Ascending aorta (tissue), 2 donors: ENCODE measurements around the gene JAKMIP2. TPM values are rescaled to one million over a fixed set of nuclear protein-coding genes. Genes with fewer than 3 reads are reported as not detected.

ENCODE experiments used
- DNase-seq, 2 donors: peaks; one replicate each; pipeline ENCODE4 v3.0.0-alpha.2; 2019; ENCODE audit warnings: low spot score in 2 of 2
- H3K27ac ChIP-seq, 2 donors: fragments of 200-600 bp; sonication (generic); one replicate each; pipeline ENCODE4 v1.5.1; 2016 to 2017; ENCODE audit warnings: mild to moderate bottlenecking in 1 of 2
- H3K27me3 ChIP-seq: fragments of 200-600 bp; sonication (generic); one replicate; pipeline ENCODE4 v1.5.1; 2017
- H3K36me3 ChIP-seq, 2 donors: fragments of 200-600 bp; sonication (generic); one replicate each; pipeline ENCODE4 v1.5.1; 2016
- H3K4me1 ChIP-seq, 2 donors: fragments of 200-600 bp; sonication (generic); one replicate each; pipeline ENCODE4 v1.5.1; 2016 to 2017; ENCODE audit warnings: mild to moderate bottlenecking in 1 of 2
- H3K4me3 ChIP-seq, 2 donors: fragments of 200-600 bp; sonication (generic); one replicate each; pipeline ENCODE4 v1.5.1; 2016 to 2017; ENCODE audit warnings: mild to moderate bottlenecking in 1 of 2
- H3K9me3 ChIP-seq, 2 donors: fragments of 200-600 bp; sonication (generic); one replicate each; pipeline ENCODE4 v1.5.1; 2016
- intact Hi-C: fragments of 100-400 bp; cut with DNase I; formaldehyde crosslinking; loops from one replicate; pipeline ENCODE4 v1.15.1; 2023
- total RNA-seq: library from RNA; depleted of rRNA; stranded (reverse); fragments of >200 nt; gene quantifications from one replicate; pipeline ENCODE4 v1.1.0, GENCODE V29; 2016
- TF ChIP-seq, protein P1 (sequence below), 3 experiments: fragments of 200-600 bp in 2 of 3; fragments of 450-650 bp in 1 of 3; sonication (generic) in 2 of 3; IDR thresholded peaks; one replicate each; pipeline ENCODE4 v1.5.1; 2016 to 2019; ENCODE audit warnings: antibody characterized with exemption in 3 of 3, mild to moderate bottlenecking in 1 of 3, moderate library complexity in 1 of 3

The JAKMIP2 gene
- total RNA-seq, 1 donor from 2014 or later: not detected

DNA sequence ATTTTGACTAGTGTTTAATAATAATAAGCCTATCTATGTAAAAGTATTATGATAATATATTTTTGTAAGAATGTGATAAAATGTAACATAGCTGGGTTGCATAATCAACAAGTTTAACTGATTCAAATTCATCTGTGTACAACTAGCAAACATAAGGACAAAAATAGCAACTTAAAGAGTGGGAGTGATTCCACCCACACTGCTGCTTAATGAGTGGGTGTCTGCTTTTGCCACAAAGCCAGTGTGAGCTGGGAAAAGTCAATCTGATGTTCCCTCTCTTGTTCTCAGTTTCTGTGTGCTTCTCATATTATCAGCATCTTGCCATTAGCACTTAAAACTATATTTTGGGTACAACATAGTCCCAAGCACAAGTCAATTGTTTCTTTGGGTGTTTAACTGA, 161.5 kb downstream of the JAKMIP2 start:
- TF ChIP-seq, protein P1, sequence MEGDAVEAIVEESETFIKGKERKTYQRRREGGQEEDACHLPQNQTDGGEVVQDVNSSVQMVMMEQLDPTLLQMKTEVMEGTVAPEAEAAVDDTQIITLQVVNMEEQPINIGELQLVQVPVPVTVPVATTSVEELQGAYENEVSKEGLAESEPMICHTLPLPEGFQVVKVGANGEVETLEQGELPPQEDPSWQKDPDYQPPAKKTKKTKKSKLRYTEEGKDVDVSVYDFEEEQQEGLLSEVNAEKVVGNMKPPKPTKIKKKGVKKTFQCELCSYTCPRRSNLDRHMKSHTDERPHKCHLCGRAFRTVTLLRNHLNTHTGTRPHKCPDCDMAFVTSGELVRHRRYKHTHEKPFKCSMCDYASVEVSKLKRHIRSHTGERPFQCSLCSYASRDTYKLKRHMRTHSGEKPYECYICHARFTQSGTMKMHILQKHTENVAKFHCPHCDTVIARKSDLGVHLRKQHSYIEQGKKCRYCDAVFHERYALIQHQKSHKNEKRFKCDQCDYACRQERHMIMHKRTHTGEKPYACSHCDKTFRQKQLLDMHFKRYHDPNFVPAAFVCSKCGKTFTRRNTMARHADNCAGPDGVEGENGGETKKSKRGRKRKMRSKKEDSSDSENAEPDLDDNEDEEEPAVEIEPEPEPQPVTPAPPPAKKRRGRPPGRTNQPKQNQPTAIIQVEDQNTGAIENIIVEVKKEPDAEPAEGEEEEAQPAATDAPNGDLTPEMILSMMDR (IDR thresholded peaks at IDR 0.05): no peak
- Histone ChIP-seq H3K4me1 (no peaks in the 10 kb centered on the region), H3K4me3 (no peak overlapping the region), H3K36me3 (no peaks in the 10 kb centered on the region), H3K27me3 (no peaks in the 10 kb centered on the region), H3K9me3 (no peaks in the 10 kb centered on the region), H3K27ac (no peak overlapping the region)
- intact Hi-C loops: loop anchor here (5.0 to 10.0 kb wide), 2 partner anchors 141 to 314 kb away; no protein-coding TSS in a partner anchor
- no peak for DNase-seq

DNA sequence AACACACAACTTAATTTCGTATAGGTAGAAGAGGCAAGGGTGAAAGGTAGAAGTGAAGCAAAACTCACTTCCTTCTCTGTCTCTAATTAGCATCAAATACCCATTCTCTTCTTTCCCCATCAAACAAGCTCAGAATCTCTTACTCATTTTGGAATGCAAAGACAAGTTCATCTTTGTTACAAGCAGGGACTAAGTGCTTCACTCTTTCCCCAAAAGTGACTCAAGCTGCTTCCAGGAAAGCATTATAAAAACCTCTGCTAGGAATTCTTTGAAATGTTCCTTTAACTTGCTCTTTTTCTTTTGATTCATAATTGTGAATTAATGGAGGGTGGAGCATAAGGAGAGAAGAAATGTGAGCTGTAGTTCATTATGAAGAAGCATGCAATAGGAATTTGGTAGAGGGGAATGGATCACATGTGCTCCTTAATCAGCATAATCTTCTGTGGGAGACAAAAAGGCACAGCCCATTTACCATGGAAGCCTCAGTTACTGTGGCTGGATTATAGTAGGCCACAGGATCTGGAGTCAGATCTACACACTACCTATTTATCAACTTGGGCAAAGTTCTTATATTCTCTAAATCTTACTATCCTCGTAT, 163.1 kb downstream of the JAKMIP2 start:
- Histone ChIP-seq H3K27ac (no peak overlapping the region), H3K9me3 (no peaks in the 10 kb centered on the region), H3K27me3 (no peaks in the 10 kb centered on the region), H3K36me3 (no peaks in the 10 kb centered on the region), H3K4me1 (no peaks in the 10 kb centered on the region), H3K4me3 (no peak overlapping the region)
- TF ChIP-seq, protein P1 (IDR thresholded peaks at IDR 0.05): no peak
- DNase-seq: no peak
- intact Hi-C loops: no loop called here

GRCh38 chr5:147617711-147618350, 164.7 kb downstream of the JAKMIP2 start:
- Histone ChIP-seq H3K36me3 (no peaks in the 10 kb centered on the region), H3K27ac (no peak overlapping the region), H3K4me1 (no peaks in the 10 kb centered on the region), H3K4me3 (no peak overlapping the region), H3K27me3 (no peaks in the 10 kb centered on the region), H3K9me3 (no peaks in the 10 kb centered on the region)
- DNase-seq: no peak
- TF ChIP-seq, protein P1 (IDR thresholded peaks at IDR 0.05): no peak
- intact Hi-C loops: no loop called here

- no peak for DNase-seq
- no peak overlapping the region for H3K27ac ChIP-seq
- TF ChIP-seq, protein P1 (IDR thresholded peaks at IDR 0.05): no peak
- H3K4me3 ChIP-seq: no peak overlapping the region
- intact Hi-C loops: no loop called here
- H3K9me3 ChIP-seq: no peaks in the 10 kb centered on the region
- H3K4me1 ChIP-seq: no peaks in the 10 kb centered on the region
- H3K36me3 ChIP-seq: no peaks in the 10 kb centered on the region
- no peaks in the 10 kb centered on the region for H3K27me3 ChIP-seq
These were observed 165.3 kb downstream of the JAKMIP2 start for GRCh38 chr5:147617191-147617606.

- H3K4me1 ChIP-seq: no peaks in the 10 kb centered on the region
- no peaks in the 10 kb centered on the region for H3K9me3 ChIP-seq
- no peak for DNase-seq
- intact Hi-C loops: no loop called here
- TF ChIP-seq, protein P1 (IDR thresholded peaks at IDR 0.05): no peak
- H3K36me3 ChIP-seq: no peaks in the 10 kb centered on the region
- no peak overlapping the region for H3K27ac ChIP-seq
- H3K27me3 ChIP-seq: no peaks in the 10 kb centered on the region
- H3K4me3 ChIP-seq: no peak overlapping the region
These were observed 166.1 kb downstream of the JAKMIP2 start for GRCh38 chr5:147616421-147616820.
